Measurements from ENCODE around the gene GPR35. TPM values are rescaled to one million over a fixed set of nuclear protein-coding genes. Genes with fewer than 3 reads are reported as not detected.

The GPR35 gene
- polyA plus RNA-seq, 4 donors: 1.5 to 1.9 (median 1.6) TPM

DNA sequence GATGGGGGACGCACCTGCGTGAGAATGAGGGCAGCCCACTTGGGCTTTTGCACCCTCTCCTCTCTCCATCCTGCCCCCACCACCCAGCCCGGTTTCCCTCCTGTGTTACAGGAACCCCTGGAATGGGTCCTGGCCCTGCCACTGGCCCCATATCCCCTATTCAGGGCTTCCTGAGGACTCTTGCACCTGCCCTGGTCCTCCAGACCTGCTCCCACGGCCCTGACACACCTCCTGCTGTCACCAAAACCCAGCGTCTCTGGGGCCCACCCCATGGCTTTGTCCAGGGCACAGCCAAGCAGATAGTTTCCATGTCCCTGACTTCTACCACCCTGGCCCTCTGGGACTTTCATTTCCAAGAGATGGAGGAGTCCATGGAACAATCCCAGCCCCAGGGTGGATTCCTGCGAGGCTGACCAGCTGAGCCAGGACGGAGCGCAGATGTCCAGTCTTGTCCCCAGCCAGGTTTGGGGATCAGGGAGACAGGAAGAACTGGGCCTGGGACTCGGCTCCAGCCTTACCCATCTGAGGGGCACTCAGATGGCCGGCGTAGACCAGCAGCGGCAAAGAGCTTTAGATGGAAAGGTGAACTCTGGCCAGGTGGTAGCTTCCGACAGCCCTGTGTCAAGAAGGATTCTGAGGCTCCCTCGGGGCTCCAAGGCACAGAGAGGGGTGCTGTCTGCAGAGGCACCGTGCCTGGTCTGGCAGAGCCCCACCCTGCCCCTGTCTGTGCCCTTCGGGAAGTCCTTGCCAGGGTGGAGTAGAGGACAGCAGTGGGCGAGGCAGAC, 12.0 kb downstream of the GPR35 start:
- DNase-seq (ENCODE audit: low read depth in 4 of 4, low spot score in 3 of 4): no peak

DNA sequence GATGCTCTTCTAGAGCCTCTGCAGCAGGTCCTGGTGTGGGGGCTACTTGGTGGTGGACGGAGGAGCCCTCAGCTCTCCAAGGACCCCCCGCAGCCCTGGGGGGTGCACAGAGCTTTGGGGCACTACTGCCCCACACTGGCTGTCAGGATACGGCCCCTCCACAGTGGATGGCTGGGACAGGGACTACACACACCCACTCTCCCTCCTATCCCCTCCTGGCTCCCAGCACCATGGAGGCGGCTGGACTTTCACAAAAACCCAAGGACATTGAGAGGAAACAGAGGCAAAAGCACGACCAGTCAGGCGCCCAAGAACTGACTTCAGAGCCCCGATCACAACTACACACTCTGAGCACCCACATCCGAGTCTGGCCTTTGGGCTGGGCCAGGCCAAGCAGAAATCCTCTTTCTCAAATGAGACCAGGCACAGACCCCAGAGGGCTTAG, 12.6 kb downstream of the GPR35 start:
- no peak for DNase-seq (ENCODE audit: low read depth in 4 of 4, low spot score in 3 of 4)

DNA sequence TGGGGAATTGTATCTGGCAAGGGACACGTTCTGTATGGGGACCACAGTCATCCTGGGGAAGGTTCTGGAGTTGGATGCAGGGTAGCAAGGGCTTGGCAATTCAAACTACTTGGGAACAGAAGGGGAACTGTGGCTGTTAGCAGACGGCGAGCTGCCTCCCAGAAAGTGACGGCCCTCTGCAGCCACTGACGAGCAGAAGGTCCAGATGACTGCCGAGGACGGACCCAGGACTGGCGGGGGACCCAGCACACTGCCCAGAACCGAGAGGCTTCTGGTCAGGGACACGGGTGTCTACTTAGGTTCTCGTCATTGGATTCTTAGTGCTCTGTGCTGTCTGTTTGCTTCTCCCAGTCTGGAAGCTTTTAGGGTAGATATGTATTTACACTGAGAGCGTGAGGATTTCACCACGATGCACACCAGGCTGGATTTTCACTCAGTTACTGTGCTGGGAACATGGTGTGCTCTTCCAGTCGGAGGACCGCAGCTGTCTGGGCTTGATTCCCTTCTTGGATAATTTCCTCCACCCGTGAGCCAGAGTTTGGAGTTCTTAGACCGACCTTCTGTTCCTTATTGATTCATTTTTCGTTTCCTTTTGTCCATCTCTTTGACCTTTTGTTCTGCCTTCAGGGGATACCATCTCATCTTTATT, 13.4 kb downstream of the GPR35 start:
- no peak for DNase-seq (ENCODE audit: low read depth in 4 of 4, low spot score in 3 of 4)

DNA sequence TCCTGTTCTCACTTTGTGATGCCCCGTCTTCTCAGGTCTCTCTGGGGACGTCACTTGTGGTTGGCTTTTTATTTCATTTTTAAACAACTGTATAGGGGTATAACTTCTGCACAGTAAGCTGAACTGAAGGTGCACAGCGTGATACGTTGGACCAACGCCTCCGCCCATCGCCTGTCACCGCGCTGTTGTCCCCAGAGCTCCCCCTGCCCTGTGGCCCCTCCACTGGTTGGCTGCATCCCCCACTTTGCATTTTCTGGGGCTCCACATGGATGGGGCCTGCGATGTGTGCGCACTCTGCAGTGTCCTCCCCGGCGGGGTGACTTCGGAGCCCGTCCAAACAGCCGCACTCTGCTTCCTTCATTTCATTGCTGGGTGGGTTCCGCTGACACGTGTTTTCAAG, 14.3 kb downstream of the GPR35 start:
- DNase-seq (ENCODE audit: low read depth in 4 of 4, low spot score in 3 of 4): no peak

DNA sequence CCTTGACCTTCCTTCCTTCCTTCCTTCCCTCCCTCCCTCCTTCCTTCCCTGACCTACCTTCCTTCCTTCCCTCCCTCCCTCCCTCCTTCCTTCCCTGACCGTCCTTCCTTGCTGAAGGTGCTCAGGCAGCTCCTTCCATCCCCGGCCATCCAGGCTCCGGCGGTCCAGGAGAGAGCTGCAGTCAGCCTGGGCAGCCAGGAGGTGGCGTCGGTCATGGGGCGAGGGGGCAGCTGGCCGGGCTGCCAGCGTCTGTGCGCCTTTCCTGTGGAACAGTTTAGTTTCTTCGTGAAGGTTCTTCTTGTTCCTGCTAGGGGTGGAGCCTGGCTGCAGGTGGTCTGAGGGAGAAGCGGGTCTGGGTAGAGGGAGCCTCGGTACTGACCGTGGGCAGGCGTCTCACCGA, 15.7 kb downstream of the GPR35 start:
- no peak for DNase-seq (ENCODE audit: low read depth in 4 of 4, low spot score in 3 of 4)

DNA sequence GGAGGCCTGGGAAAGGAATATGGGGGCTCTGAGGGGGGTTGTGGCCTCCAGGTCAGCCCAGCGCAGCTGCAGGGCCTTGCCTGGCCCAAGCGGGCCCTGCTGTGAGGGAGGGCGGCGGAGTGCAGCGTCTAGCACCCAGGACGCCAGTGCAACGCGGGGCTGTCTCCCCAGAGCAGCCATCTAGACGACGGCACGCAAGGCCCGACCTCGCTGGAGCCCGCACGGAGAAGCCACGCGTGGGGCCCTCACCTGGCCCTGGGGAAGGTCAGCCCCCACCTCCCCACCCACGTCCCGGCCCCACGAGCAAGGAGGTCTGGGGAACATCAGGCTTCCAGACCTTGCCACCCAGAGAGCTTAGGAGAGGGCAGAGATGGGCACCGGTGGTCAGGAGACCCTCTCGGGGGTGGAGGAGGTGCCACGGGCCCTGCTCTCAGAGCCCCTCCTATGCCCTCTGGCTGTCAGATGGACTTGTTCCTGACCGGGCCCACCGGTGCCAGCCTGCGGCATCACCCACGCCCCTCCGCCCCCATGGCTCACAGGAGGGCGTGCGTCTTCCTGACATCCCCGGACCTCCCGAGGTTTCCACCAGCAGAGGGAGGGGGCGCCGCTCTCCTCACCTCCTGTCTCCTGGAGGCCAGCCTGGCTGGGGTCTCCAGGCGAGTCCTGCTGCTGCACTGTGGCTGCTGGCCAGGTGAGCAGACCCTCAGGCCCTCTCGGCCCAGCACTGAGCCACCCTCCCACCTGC, 17.0 kb downstream of the GPR35 start:
- no peak for DNase-seq (ENCODE audit: low read depth in 4 of 4, low spot score in 3 of 4)

DNA sequence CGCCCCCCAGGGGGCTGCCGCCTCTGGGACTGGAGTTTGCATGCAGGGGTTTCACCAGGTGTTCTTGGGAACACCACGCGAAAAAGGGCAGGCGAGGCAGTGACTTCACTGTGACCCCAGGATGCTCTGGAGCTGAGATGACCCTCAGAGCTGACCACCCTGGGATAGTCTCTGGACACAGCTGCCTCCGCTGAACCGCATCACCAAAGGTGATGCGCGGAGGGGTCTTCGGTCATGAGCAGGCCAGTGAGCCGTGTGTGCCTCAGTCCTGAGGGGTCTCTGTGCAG, 17.5 kb downstream of the GPR35 start:
- DNase-seq (ENCODE audit: low read depth in 4 of 4, low spot score in 3 of 4): no peak

DNA sequence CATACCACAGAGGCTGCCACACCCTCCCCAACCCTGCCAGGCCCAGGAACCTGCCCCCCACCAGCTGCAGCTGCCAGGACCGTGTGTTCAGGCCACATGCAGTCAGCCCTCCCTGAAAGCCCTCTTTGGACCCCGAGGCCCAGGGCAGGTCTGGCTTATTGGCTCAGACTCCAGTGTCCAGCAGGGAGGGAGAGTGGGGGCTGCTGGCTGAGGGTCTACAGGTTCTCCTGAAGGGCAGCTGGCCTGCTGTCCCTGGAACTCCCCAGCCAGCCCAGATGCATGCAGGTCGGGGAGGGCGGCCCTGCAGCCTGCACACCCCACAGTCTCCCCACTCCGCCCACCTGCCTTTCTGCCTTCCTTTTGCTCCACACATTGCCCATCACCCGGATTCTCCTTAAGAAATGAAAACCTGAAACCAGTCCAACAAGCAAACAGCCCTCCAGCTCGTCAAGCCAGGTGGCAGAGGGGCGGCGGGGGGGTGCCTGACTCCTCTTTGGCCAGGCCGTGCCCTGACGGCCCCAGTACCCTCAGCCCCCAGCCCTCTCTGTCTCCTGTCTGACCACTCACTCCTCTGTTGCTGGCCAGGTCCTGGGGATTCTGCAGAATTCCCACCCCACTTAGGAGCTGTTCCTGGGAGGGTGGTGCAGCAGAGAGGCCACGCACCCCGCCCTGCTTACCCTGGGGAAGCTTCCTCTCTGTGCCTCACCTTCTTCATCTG, 18.0 kb downstream of the GPR35 start:
- DNase-seq (ENCODE audit: low read depth in 4 of 4, low spot score in 3 of 4): no peak

DNA sequence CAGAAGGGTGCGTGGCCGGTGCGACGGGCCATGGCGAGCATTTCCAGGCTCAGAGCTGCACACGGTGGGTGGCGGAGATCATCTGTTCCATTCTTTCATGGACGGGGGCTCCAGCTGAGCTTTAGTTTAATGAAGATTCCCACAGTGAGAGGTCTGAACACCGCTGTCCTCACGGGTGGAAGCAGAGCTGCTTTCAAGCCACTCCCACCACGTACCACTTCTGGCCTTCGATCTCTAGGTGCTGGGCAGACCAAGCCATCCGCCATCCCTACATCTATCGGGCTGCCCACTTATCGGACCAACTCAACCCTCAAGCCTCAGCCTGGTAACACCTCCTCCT, 18.5 kb downstream of the GPR35 start:
- no peak for DNase-seq (ENCODE audit: low read depth in 4 of 4, low spot score in 3 of 4)

DNA sequence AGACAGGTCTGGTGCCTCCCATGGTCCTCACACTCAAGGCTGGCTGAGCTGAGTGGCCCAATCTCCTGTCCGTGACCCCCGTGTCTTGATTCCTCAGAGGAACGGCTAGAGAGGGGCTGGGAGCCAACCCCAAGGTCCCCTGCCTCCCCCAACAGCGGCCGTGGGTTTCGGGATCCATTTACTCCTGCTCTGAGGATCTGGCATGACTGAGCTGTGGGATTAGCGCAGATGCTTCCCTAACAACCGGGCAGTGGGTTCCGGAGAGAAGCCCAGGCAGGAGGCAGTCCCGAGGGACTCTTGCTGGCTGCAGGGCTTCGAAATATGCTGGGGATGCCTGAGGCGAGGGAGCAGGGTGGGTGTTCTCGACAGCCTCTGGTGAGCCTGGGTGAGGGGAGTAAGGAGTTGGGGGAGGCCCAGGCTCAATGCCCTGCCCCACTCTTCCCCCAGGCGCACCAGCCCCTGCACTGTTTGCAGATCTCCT, 18.9 kb downstream of the GPR35 start:
- no peak for DNase-seq (ENCODE audit: low read depth in 4 of 4, low spot score in 3 of 4)

DNA sequence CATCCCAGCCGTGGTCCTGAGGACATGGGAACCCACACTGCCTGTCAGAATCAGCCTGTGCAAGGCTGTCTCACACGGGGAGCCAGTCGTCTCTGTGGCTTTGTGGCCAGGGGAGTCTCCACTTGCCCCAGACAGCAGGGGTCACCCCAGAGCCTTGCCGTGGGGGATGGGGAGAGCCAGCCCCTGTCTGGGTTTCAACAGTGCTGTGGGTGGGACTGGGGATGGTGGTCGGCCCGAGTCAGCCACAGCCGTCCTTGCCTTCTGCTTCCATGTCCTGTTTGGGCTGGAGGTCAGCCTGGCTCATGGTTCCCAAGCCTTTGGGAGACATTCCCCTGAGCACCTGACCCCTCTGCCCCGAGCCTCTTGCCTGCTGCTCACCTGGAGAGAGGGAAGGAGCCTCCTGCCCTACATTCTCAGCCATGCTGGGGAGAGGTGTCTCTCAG, 19.6 kb downstream of the GPR35 start:
- no peak for DNase-seq (ENCODE audit: low read depth in 4 of 4, low spot score in 3 of 4)

DNA sequence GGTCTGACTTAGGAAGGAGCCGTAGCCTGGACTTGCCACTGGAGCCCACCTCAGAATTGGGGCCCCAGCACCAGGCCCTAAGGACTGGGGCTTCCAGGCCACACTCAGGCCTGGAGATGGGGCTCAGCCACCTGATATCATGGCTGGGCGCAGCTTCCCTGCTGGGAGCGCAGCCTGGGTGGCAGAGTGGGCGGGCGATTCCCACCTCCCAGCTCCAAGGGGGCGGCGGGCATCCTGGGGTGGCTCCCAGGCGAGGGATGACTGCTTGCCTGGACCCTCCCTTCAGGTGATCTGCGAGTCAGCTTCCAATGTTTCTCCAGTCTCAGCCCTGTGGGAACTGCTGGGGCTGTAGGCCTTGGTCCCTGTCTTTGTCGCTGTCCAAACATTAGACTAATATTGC, 20.1 kb downstream of the GPR35 start:
- no peak for DNase-seq (ENCODE audit: low read depth in 4 of 4, low spot score in 3 of 4)

DNA sequence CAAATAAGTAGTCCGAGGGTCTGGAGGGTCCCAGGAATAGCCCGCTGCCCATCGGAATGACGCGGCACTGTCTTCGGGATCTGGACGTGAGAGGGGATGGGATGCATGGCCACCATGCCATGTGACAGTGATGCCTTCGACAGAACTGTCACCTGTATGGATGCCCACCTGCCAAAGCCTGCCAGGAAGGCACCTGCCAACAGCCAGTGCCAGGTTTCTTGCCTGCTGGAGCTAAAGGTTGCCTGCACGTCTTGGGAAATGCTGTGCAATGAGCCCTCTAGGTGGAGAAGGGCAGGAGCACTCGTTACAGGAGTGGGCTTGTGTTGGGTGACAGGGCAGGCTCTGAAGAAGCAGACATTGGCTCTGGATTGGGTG, 20.5 kb downstream of the GPR35 start:
- DNase-seq (ENCODE audit: low read depth in 4 of 4, low spot score in 3 of 4): no peak

DNA sequence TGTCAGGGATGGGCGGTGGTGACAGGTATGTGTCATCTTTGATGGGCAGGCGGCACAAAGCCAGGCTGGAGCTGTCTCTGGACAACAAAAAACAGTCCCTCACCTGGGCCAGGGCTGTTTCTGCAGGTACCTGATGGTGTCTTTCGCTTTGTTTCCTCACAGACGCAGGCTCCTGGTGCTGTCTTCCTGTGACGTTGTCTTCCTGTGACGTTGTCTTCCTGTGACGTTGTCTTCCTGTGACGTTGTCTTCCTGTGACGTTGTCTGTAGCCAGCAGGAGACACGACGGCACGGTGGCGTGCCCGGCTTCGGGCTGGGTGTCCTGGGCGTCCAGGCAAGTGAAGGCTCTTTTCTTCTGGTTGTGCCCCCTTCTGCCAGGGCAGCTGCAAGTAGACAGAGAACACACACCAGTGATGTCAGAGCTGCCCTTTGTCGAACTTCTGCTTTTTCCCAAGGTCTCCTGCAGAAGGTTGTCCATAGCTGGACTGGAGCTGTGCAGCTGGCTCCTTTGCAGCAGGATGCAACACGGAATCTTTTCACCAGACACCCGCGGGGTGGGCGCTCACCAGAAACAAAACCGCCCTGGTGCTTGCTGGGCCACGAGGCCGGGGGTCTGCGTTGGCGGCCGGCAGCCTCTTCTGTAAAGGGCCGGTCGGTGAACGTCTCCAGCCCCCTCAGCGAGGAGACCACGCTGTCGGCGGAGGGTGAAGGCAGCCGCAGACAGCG, 21.1 kb downstream of the GPR35 start:
- DNase-seq (ENCODE audit: low read depth in 4 of 4, low spot score in 3 of 4): no peak

DNA sequence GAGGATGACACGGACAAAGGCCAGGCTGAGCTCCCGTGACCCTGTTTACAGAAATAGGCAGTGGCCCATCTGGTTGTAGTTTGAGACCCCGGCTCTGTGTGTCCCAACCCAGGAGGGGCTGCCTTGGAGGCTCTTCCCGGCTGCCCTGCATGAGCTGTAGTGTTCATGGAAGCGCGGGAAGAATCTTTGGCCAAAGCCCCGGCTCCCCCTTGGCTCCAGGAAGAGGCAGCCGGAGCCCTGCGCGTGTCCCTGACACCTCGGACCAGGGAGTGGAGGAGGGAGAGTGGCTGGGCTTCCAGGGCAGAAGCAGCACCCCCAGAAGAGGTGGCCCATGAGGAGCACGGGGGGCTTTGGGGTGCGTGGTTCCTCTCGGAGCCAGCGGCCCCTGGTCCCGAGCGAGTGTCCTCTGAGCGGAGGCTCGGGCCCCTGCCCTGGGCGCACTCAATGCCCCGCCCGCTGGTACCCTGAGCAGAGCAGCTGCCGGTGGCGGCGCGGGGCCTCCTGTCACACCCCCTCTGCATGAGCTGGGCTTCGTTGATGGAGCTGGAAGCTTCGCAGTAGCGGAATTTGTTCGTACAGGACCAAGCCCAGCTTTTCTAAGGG, 21.7 kb downstream of the GPR35 start:
- DNase-seq (ENCODE audit: low read depth in 4 of 4, low spot score in 3 of 4): no peak

DNA sequence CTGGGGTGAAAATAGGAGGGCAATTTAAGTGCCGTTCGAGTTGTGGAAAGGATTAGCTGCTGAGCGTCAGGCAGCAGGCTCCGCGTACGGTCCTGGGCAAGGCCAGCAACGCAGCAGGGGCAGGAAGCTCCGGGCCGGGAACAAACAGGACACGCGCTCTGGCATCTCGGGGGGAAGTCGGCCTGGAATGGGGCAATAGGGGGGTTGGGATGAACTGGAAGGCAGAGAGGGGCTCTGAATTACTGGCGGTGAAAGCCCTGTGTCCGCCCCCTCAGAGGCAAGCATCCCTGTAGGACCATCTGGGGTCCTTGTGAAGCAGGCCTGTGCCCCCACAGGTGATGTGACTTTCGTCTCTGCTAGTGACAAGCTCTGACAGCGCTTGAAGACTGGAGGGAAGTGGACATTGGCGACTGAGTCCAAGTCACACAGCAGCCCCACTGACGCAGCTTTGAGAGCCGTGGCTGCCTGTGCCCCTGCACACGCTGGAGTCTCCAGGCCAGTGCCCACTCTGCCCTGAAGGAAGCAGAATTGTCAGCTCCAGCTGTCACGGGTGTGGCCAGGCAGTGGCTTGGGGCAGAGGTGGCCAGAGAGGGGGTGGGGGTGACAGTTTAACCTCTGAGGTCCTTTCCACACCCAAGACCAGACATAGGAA, 22.3 kb downstream of the GPR35 start:
- DNase-seq (ENCODE audit: low read depth in 4 of 4, low spot score in 3 of 4): no peak

DNA sequence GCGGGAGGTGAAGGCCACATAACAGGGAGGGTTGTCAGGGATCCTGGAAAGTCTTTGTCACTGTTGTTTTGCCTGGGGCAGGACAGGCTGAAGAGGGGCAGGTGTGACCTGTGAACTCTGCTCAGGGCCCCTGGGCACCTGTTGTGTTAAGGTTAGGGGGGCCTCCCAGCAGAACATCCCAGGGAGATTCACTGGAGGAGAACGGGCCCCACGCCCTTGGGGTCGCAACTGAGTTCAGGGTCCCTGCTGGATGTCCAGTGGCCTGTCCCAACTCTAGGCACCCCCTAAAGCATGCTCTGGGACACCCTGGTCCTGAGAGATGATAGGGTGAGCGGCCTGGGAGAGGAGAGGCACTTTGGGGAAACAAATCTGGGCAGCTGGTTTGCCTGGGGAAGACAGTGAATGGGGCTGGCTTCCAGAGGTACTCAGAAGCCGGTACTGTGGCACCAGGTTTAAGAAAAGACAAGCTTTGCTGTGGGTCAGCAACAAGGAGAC, 22.9 kb downstream of the GPR35 start:
- DNase-seq (ENCODE audit: low read depth in 4 of 4, low spot score in 3 of 4): no peak

DNA sequence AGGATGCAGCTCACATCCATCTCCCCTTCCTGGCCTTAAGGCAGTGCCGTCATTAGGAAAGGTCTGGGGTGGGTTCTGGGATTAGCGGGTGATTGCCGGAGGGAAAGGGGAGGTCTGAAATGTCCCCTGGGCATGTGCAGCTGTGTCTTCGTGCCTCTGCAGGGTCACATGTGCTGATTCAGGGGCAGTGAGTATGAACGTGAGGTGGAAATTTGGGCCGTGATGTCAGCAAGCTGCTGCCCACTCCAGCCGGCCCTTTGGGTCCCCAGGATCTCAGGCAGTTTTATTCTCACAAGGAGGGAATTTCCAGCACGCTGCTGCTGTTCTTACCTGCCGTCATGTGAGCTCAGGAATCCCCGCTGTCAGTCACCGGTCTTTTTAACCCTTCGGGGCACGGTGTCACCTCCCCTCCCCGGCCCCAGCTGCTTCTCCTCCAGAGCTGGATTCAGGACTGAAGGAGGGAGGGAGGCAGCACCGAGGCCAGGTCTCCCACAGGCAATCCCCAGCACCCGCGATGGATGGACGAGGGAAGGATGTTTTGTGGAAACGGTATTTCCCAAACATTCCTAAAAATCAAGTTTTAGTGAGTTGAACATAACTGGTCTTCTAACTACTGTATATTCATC, 23.5 kb downstream of the GPR35 start:
- DNase-seq (ENCODE audit: low read depth in 4 of 4, low spot score in 3 of 4): no peak

DNA sequence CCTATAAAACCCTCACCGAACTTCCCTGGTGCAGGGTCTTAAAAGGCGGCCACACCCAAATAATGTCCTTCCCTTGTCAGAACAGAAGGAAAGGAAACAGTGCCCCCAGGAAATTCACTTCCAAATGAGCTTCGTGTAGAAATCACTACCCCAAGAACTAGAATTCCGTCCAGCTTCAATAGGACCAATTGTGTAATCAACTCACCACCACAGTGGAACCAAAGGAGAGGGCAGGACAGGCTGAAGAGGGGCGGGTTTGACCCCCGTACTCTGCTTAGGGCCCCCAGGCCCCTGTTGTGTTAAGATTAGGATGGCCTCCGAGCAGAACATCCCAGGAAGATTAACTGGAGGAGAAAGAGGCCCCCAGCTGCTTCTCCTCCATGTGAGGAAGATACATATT, 24.1 kb downstream of the GPR35 start:
- no peak for DNase-seq (ENCODE audit: low read depth in 4 of 4, low spot score in 3 of 4)
